CD4-positive, alpha-beta memory T cell (primary cell): ENCODE results near the gene ERCC6L. TPM values are rescaled to one million over a fixed set of nuclear protein-coding genes. Genes with fewer than 3 reads are reported as not detected.

Experiments
- CTCF ChIA-PET: fragments of 350-600 bp; sonication (Branson Sonifier 250); formaldehyde crosslinking; loops from one replicate; lab custom pipeline; 2021; ENCODE audit warnings: inconsistent platforms; ENCODE audit not compliant: partially characterized antibody; lab: Charles Lee
- POLR2A ChIA-PET: fragments of 350-600 bp; sonication (Branson Sonifier 250); formaldehyde crosslinking; loops from one replicate; lab custom pipeline; 2021; ENCODE audit not compliant: partially characterized antibody; lab: Charles Lee
- DNase-seq, 5 donors: peaks; one replicate each; pipeline versions ENCODE4 v3.0.0 to v3.0.0-alpha.2; 2020 to 2022; ENCODE audit warnings: mixed read lengths in 1 of 5
- H3K27ac ChIP-seq: one replicate; pipeline ENCODE4 v1.7.0; 2013; ENCODE audit warnings: low read depth, low read length
- H3K27me3 ChIP-seq: 2 replicates; pipeline ENCODE4 v1.7.0; 2013; ENCODE audit warnings: mild to moderate bottlenecking, low read length, moderate library complexity; ENCODE audit not compliant: insufficient read depth
- H3K36me3 ChIP-seq: 2 replicates; pipeline ENCODE4 v1.7.0; 2013; ENCODE audit warnings: mild to moderate bottlenecking, low read length, moderate library complexity; ENCODE audit not compliant: insufficient read depth
- H3K4me1 ChIP-seq: 2 replicates; pipeline ENCODE4 v1.7.0; 2013; ENCODE audit warnings: mild to moderate bottlenecking, low read length, moderate library complexity; ENCODE audit not compliant: insufficient read depth
- H3K4me3 ChIP-seq, 2 donors: one replicate each; pipeline ENCODE4 v1.7.0; 2013; ENCODE audit warnings: low read length in 2 of 2, mild to moderate bottlenecking in 1 of 2
- H3K9me3 ChIP-seq, 2 donors: one replicate each; pipeline ENCODE4 v1.7.0; 2013; ENCODE audit warnings: low read length in 2 of 2, control low read depth in 1 of 2; ENCODE audit not compliant: control insufficient read depth in 1 of 2
- H3K27ac Mint-ChIP-seq, 7 donors: one replicate each; pipeline ENCODE4 v1.8.0; 2020 to 2021; ENCODE audit warnings: mixed read lengths in 7 of 7, mild to moderate bottlenecking in 6 of 7, inconsistent platforms in 3 of 7, moderate library complexity in 3 of 7
- H3K27me3 Mint-ChIP-seq, 2 donors: one replicate each; pipeline ENCODE4 v1.8.0; 2020 to 2021; ENCODE audit warnings: mixed read lengths in 2 of 2
- H3K36me3 Mint-ChIP-seq, 2 donors: one replicate each; pipeline ENCODE4 v1.8.0; 2020 to 2021; ENCODE audit warnings: mixed read lengths in 2 of 2, inconsistent platforms in 1 of 2, mild to moderate bottlenecking in 1 of 2
- H3K4me1 Mint-ChIP-seq, 4 donors: one replicate each; pipeline ENCODE4 v1.8.0; 2020 to 2021; ENCODE audit warnings: mixed read lengths in 4 of 4, mild to moderate bottlenecking in 1 of 4
- H3K4me3 Mint-ChIP-seq, 8 donors: one replicate each; pipeline ENCODE4 v1.8.0; 2020 to 2021; ENCODE audit warnings: mixed read lengths in 8 of 8, mild to moderate bottlenecking in 7 of 8, moderate library complexity in 6 of 8, inconsistent platforms in 3 of 8
- H3K9me3 Mint-ChIP-seq, 8 donors: one replicate each; pipeline ENCODE4 v1.8.0; 2020 to 2021; ENCODE audit warnings: mixed read lengths in 8 of 8, mild to moderate bottlenecking in 5 of 8, inconsistent platforms in 3 of 8, moderate library complexity in 1 of 8
- intact Hi-C: fragments of 100-400 bp; cut with micrococcal nuclease; formaldehyde crosslinking; loops from one replicate; pipeline ENCODE4 v1.15.1; 2023
- polyA plus RNA-seq, 2 donors: library from polyadenylated mRNA; unstranded; fragments of 300-500 nt; fragmentation: Illumina TruSeq; gene quantifications; one replicate each; pipeline ENCODE4 v1.2.3, GENCODE V29; 2021
- total RNA-seq, 2 experiments: library from RNA; stranded (reverse); gene quantifications; one replicate each; pipeline ENCODE4 v1.2.3, GENCODE V29; 2021

The ERCC6L gene
- total RNA-seq: under 1 TPM; 0.15 to 0.28 TPM
- polyA plus RNA-seq: under 1 TPM; 0.25 to 0.30 TPM

- ChIA-PET CTCF (interaction anchor here (0.8 to 1.3 kb wide), 3 partner anchors 9 to 40 kb away, joined by 4 to 6 read pairs (median 4); partner anchors contain the start of gene RPS4X), POLR2A (interaction anchor here (1.1 to 1.7 kb wide), 2 partner anchors 38 to 106 kb away, joined by 5 to 9 read pairs; partner anchors contain the start of genes RPS4X and RTL5)
- H3K27me3 ChIP-seq: no peaks in the 10 kb centered on the region
- Mint-ChIP-seq H3K27me3 (no peaks in the 10 kb centered on the region), H3K36me3 (no peaks in the 10 kb centered on the region), H3K4me3 (peak within 1 kb of the TSS; percentile 67 to 84 (median 74)), H3K4me1 (peaks cover 0 to 7% (median 3%) of the 10 kb centered on the region in 4 donors), H3K27ac (peak within 1 kb of the TSS; percentile 50 to 85 (median 60)), H3K9me3 (no peaks in the 10 kb centered on the region)
- intact Hi-C loops: loop anchor here (2.0 to 10.0 kb wide), 2 partner anchors 38 to 54 kb away; partner anchors contain the start of genes PIN4 and RPS4X
- H3K4me1 ChIP-seq: peaks cover 3% of the 10 kb centered on the region
- no peak within 1 kb of the TSS for H3K27ac ChIP-seq
- DNase-seq: peak; percentile 80 to 85 (median 83)
- H3K9me3 ChIP-seq: no peaks in the 10 kb centered on the region
- H3K36me3 ChIP-seq: no peaks in the 10 kb centered on the region
- H3K4me3 ChIP-seq: peak within 1 kb of the TSS; percentile 46 to 52
These were observed at the start of gene ERCC6L for GRCh38 chrX:72238721-72239475. Gene ERCC6L, minus strand, starts transcription at chrX:72239027. Its CDS starts 116 bp downstream, at chrX:72238911.

GRCh38 chrX:72282302-72282701 lies 43.5 kb upstream of the ERCC6L start:
- intact Hi-C loops: no loop called here
- Mint-ChIP-seq H3K4me1 (no peaks in the 10 kb centered on the region), H3K27me3 (no peaks in the 10 kb centered on the region), H3K9me3 (no peaks in the 10 kb centered on the region), H3K36me3 (no peaks in the 10 kb centered on the region), H3K4me3 (no peak overlapping the region), H3K27ac (no peak overlapping the region)
- Histone ChIP-seq H3K4me1 (no peaks in the 10 kb centered on the region), H3K4me3 (no peak overlapping the region), H3K27ac (no peak overlapping the region), H3K36me3 (no peaks in the 10 kb centered on the region), H3K9me3 (no peaks in the 10 kb centered on the region), H3K27me3 (no peaks in the 10 kb centered on the region)
- ChIA-PET CTCF (interaction anchor here (1.0 kb wide), 1 partner anchor 294 kb away, joined by 3 read pairs; no protein-coding TSS in a partner anchor), POLR2A (no interaction called here)
- DNase-seq: no peak

GRCh38 chrX:72280321-72280845 lies 41.6 kb upstream of the ERCC6L start:
- peaks cover 11% of the 10 kb centered on the region for H3K4me1 ChIP-seq
- no peak for DNase-seq
- no peaks in the 10 kb centered on the region for H3K27me3 Mint-ChIP-seq
- H3K27ac ChIP-seq: no peak overlapping the region
- H3K36me3 Mint-ChIP-seq: peaks cover 6 to 12% of the 10 kb centered on the region in 2 donors
- ChIA-PET CTCF (interaction anchor here (1.3 to 6.4 kb wide), 2 partner anchors 7 to 35 kb away, joined by 4 to 48 read pairs; no protein-coding TSS in a partner anchor), POLR2A (no interaction called here)
- H3K4me3 Mint-ChIP-seq: peak overlapping the region in 1 of 8 donors; percentile 8
- H3K36me3 ChIP-seq: no peaks in the 10 kb centered on the region
- no peaks in the 10 kb centered on the region for H3K27me3 ChIP-seq
- H3K9me3 Mint-ChIP-seq: no peaks in the 10 kb centered on the region
- no peak overlapping the region for H3K4me3 ChIP-seq
- no peaks in the 10 kb centered on the region for H3K9me3 ChIP-seq
- H3K4me1 Mint-ChIP-seq: peaks cover 2 to 9% (median 8%) of the 10 kb centered on the region in 4 donors
- H3K27ac Mint-ChIP-seq: no peak overlapping the region
- intact Hi-C loops: no loop called here

GRCh38 chrX:72276478-72276953 lies 37.7 kb upstream of the ERCC6L start:
- Mint-ChIP-seq H3K9me3 (no peaks in the 10 kb centered on the region), H3K4me3 (peak overlapping the region; percentile 90 to 96 (median 94)), H3K36me3 (peaks cover 42 to 50% of the 10 kb centered on the region in 2 donors), H3K4me1 (peaks cover 23 to 44% (median 37%) of the 10 kb centered on the region in 4 donors), H3K27me3 (no peaks in the 10 kb centered on the region), H3K27ac (peak overlapping the region; percentile 81 to 96 (median 87))
- peak in 1 of 5 donors; percentile 35 for DNase-seq
- POLR2A ChIA-PET: interaction anchor here (0.8 to 2.8 kb wide), 16 partner anchors 9 to 1286 kb away, joined by 3 to 28 read pairs (median 6); partner anchors contain the start of genes CHIC1, ERCC6L, NAP1L2 and PIN4
- Histone ChIP-seq H3K4me1 (peaks cover 39% of the 10 kb centered on the region), H3K27ac (peak overlapping the region; percentile 89), H3K27me3 (no peaks in the 10 kb centered on the region), H3K36me3 (peaks cover 28% of the 10 kb centered on the region), H3K9me3 (no peaks in the 10 kb centered on the region), H3K4me3 (peak overlapping the region; percentile 70 to 82)
- CTCF ChIA-PET: interaction anchor here (0.8 to 6.4 kb wide), 11 partner anchors 9 to 296 kb away, joined by 3 to 48 read pairs (median 3); partner anchors contain the start of genes ERCC6L, HDAC8 and PIN4
- intact Hi-C loops: loop anchor here (2.0 to 10.0 kb wide), 4 partner anchors 30 to 152 kb away; partner anchors contain the start of genes ERCC6L and PIN4

GRCh38 chrX:72274526-72274925 lies 35.7 kb upstream of the ERCC6L start:
- DNase-seq: peak; percentile 19 to 49 (median 28)
- CTCF ChIA-PET: interaction anchor here (6.4 kb wide), 1 partner anchor 29 kb away, joined by 48 read pairs; no protein-coding TSS in a partner anchor
- peaks cover 32% of the 10 kb centered on the region for H3K36me3 ChIP-seq

GRCh38 chrX:72273718-72274117 lies 34.9 kb upstream of the ERCC6L start:
- ChIA-PET POLR2A (no interaction called here), CTCF (interaction anchor here (1.1 kb wide), 1 partner anchor 8 kb away, joined by 4 read pairs; no protein-coding TSS in a partner anchor)
- Mint-ChIP-seq H3K27ac (peak overlapping the region; percentile 81 to 96 (median 87)), H3K4me1 (peaks cover 24 to 48% (median 41%) of the 10 kb centered on the region in 4 donors), H3K36me3 (peaks cover 52 to 66% of the 10 kb centered on the region in 2 donors), H3K4me3 (peak overlapping the region in 6 of 8 donors; percentile 17 to 95 (median 92)), H3K27me3 (no peaks in the 10 kb centered on the region), H3K9me3 (no peaks in the 10 kb centered on the region)
- H3K4me3 ChIP-seq: no peak overlapping the region
- no peaks in the 10 kb centered on the region for H3K9me3 ChIP-seq
- H3K27ac ChIP-seq: peak overlapping the region; percentile 89
- intact Hi-C loops: loop anchor here (10.0 kb wide), 1 partner anchor 149 kb away; no protein-coding TSS in a partner anchor
- peaks cover 36% of the 10 kb centered on the region for H3K36me3 ChIP-seq
- no peaks in the 10 kb centered on the region for H3K27me3 ChIP-seq
- peaks cover 44% of the 10 kb centered on the region for H3K4me1 ChIP-seq
- peak in 1 of 5 donors; percentile 50 for DNase-seq

More at GRCh38 chrX:72274526-72274925, 35.7 kb upstream of the ERCC6L start:
- Mint-ChIP-seq H3K9me3 (no peaks in the 10 kb centered on the region), H3K4me3 (peak overlapping the region; percentile 90 to 96 (median 94)), H3K27ac (peak overlapping the region; percentile 81 to 96 (median 87)), H3K36me3 (peaks cover 51 to 61% of the 10 kb centered on the region in 2 donors), H3K4me1 (peaks cover 24 to 48% (median 41%) of the 10 kb centered on the region in 4 donors), H3K27me3 (no peaks in the 10 kb centered on the region)
- no peaks in the 10 kb centered on the region for H3K9me3 ChIP-seq
- POLR2A ChIA-PET: interaction anchor here (1.2 kb wide), 1 partner anchor 93 kb away, joined by 5 read pairs; the partner anchor contains the start of gene PIN4
- peak overlapping the region; percentile 89 for H3K27ac ChIP-seq
- H3K4me3 ChIP-seq: no peak overlapping the region
- H3K4me1 ChIP-seq: peaks cover 44% of the 10 kb centered on the region
- H3K27me3 ChIP-seq: no peaks in the 10 kb centered on the region
- intact Hi-C loops: loop anchor here (10.0 kb wide), 1 partner anchor 150 kb away; no protein-coding TSS in a partner anchor
